SK-N-SH (cell line): ENCODE measurements around the gene PLK3. TPM values are rescaled to one million over a fixed set of nuclear protein-coding genes. Genes with fewer than 3 reads are reported as not detected.
"Not testable (repeated sequence)": the region's sequence is repeated elsewhere in the genome, so short reads cannot be mapped to it uniquely, and the experiment has no call there.

Experiments used
- CTCF ChIA-PET: fragments of 300-600, 350-600 bp; formaldehyde crosslinking; extraction: SDS; loops from one replicate; lab custom pipeline; 2021; lab: Yijun Ruan, JAX
- POLR2A ChIA-PET: fragments of 350-600 bp; sonication (Branson Sonifier 250); formaldehyde crosslinking; extraction: SDS; loops from one replicate; lab custom pipeline; 2020; ENCODE audit warnings: antibody characterized with exemption, inconsistent platforms; lab: Yijun Ruan, JAX
- DNase-seq: peaks from one replicate; pipeline ENCODE4 v3.0.0; 2012
- H2AFZ ChIP-seq: fragments of 200-600 bp; sonication (generic); 2 replicates; pipeline ENCODE4 v1.8.1; 2016; ENCODE audit warnings: antibody characterized with exemption, mild to moderate bottlenecking, low read depth
- H3F3A ChIP-seq: fragments of 200-600 bp; sonication (generic); replicated peaks from 2 replicates; pipeline ENCODE3; 2016; ENCODE audit warnings: antibody characterized with exemption, mild to moderate bottlenecking; ENCODE audit not compliant: insufficient read depth
- H3K27ac ChIP-seq, 2 experiments: fragments of 200-500 bp in 1 of 2; fragments of 200-600 bp in 1 of 2; sonication (Bioruptor generic) in 1 of 2; sonication (generic), shearing (Covaris generic) in 1 of 2; 2 replicates each; pipeline versions ENCODE4 v1.5.1 to v1.6.1; 2014 to 2016; ENCODE audit warnings: low read depth in 2 of 2, inconsistent platforms in 1 of 2, low read length in 1 of 2, mild to moderate bottlenecking in 1 of 2, mixed read lengths in 1 of 2
- H3K27me3 ChIP-seq: fragments of 200-600 bp; sonication (generic), shearing (Covaris generic); 2 replicates; pipeline ENCODE4 v1.6.1; 2016; ENCODE audit warnings: mixed run types; ENCODE audit not compliant: insufficient read depth
- H3K36me3 ChIP-seq, 2 experiments: fragments of 200-500 bp in 1 of 2; fragments of 200-600 bp in 1 of 2; sonication (Bioruptor generic) in 1 of 2; sonication (generic) in 1 of 2; replicated peaks in 1 of 2; 2 replicates each; pipeline versions ENCODE3 to v1.5.1; 2014 to 2016; ENCODE audit warnings: low read length in 1 of 2, mild to moderate bottlenecking in 1 of 2; ENCODE audit not compliant: insufficient read depth in 2 of 2, control insufficient read depth in 1 of 2
- H3K4me1 ChIP-seq, 2 experiments: fragments of 200-500 bp in 1 of 2; fragments of 200-600 bp in 1 of 2; sonication (Bioruptor generic) in 1 of 2; sonication (generic), shearing (Covaris generic) in 1 of 2; 2 replicates each; pipeline versions ENCODE4 v1.5.1 to v1.6.1; 2014 to 2016; ENCODE audit warnings: low read depth in 1 of 2, low read length in 1 of 2, mixed run types in 1 of 2; ENCODE audit not compliant: insufficient read depth in 2 of 2, control insufficient read depth in 1 of 2
- H3K4me2 ChIP-seq: fragments of 200-600 bp; sonication (generic), shearing (Covaris generic); 2 replicates; pipeline ENCODE4 v1.6.1; 2017; ENCODE audit warnings: mixed run types
- H3K4me3 ChIP-seq, 2 experiments: fragments of 200-500 bp in 1 of 2; fragments of 200-600 bp in 1 of 2; sonication (Bioruptor generic) in 1 of 2; sonication (generic), shearing (Covaris generic) in 1 of 2; 2 replicates each; pipeline versions ENCODE4 v1.5.1 to v1.8.1; 2014 to 2016; ENCODE audit warnings: low read depth in 2 of 2, inconsistent platforms in 1 of 2, low read length in 1 of 2, mild to moderate bottlenecking in 1 of 2, mixed read lengths in 1 of 2, moderate library complexity in 1 of 2
- H3K79me2 ChIP-seq: fragments of 200-600 bp; sonication (generic); 2 replicates; pipeline ENCODE4 v1.8.1; 2017; ENCODE audit warnings: mild to moderate bottlenecking; ENCODE audit not compliant: insufficient read depth
- H3K9ac ChIP-seq: fragments of 200-600 bp; sonication (generic); 2 replicates; pipeline ENCODE4 v1.6.1; 2017; ENCODE audit warnings: mixed run types
- H3K9me2 ChIP-seq: fragments of 200-600 bp; sonication (generic); 2 replicates; pipeline ENCODE4 v1.6.1; 2017; ENCODE audit warnings: mixed run types
- H3K9me3 ChIP-seq: fragments of 200-600 bp; sonication (generic); 2 replicates; pipeline ENCODE4 v1.6.1; 2017; ENCODE audit warnings: mixed run types, mild to moderate bottlenecking, moderate library complexity
- H4K20me1 ChIP-seq: fragments of 200-600 bp; sonication (generic); 2 replicates; pipeline ENCODE4 v1.6.1; 2017; ENCODE audit warnings: mild to moderate bottlenecking, mixed run types; ENCODE audit not compliant: insufficient read depth
- FOXJ3 ChIP-seq: sonication (generic); formaldehyde crosslinking; IDR thresholded peaks from 2 replicates; pipeline ENCODE4 v1.5.1; 2020; ENCODE audit warnings: mild to moderate bottlenecking, missing genetic modification reagents
- FOXM1 ChIP-seq: IDR thresholded peaks from 2 replicates; pipeline ENCODE4 v1.4.0; 2012; ENCODE audit warnings: low read depth, mild to moderate bottlenecking
- RAD21 ChIP-seq: IDR thresholded peaks from 2 replicates; pipeline ENCODE4 v1.6.1; 2012; ENCODE audit warnings: mild to moderate bottlenecking, low read length
- TAF1 ChIP-seq: IDR thresholded peaks from 2 replicates; pipeline ENCODE4 v1.6.1; 2012; ENCODE audit warnings: low read depth, mild to moderate bottlenecking, low read length, moderate library complexity, borderline replicate concordance
- WGBS: methylation state at CpG from one replicate; pipeline ENCODE4 v1.1.6; 2017; ENCODE audit warnings: low lambda C conversion rate; 5-methylcytosine and 5-hydroxymethylcytosine counted together
- polyA plus RNA-seq, 3 experiments: library from polyadenylated mRNA; depleted of rRNA; stranded (reverse); fragments of >200 nt; gene quantifications; 2 replicates each; pipeline ENCODE4 v1.2.3, GENCODE V29; 2012

Gene PLK3
- polyA plus RNA-seq, 1 of the 3 experiments (the other 2 are of a cell fraction), result 82.8 TPM

GRCh38 chr1:44810762-44811105 lies 10.6 kb downstream of the PLK3 start:
- not testable (repeated sequence) for H2AFZ ChIP-seq, DNase-seq
- peak overlapping the region; percentile 94; the same call in 1 of the 2 replicates for H3K9ac ChIP-seq

GRCh38 chr1:44811234-44811633 lies 11.1 kb downstream of the PLK3 start:
- H4K20me1 ChIP-seq, result no peaks in the 10 kb centered on the region
- H3K9ac ChIP-seq, result peak overlapping the region; percentile 94; the same call in 1 of the 2 replicates
- peaks cover 56 to 72% of the 10 kb centered on the region in 2 experiments; a peak in 3 of 4 replicates for H3K4me1 ChIP-seq
- no peaks in the 10 kb centered on the region for H3K9me3 ChIP-seq
- no peak for TF ChIP-seq TAF1
- H3K4me3 ChIP-seq, result peak overlapping the region in 1 of 2 experiments; percentile 10; a peak in 1 of 4 replicates
- no peak overlapping the region for H2AFZ ChIP-seq
- DNase-seq, result no peak
- H3K36me3 ChIP-seq, result peaks cover 12 to 32% of the 10 kb centered on the region in 2 experiments
- peak overlapping the region; percentile 71 to 100 for H3K27ac ChIP-seq
- no peaks in the 10 kb centered on the region for H3K9me2 ChIP-seq
- 71% methylated on average over 8 of the region's 8 CpGs for WGBS
- peaks cover 40% of the 10 kb centered on the region for H3K79me2 ChIP-seq
- ChIA-PET POLR2A (no interaction called here), CTCF (interaction anchor here (0.9 to 1.1 kb wide), 2 partner anchors 10 to 11 kb away, joined by 3 to 4 read pairs; partner anchors contain the start of gene PLK3)
- H3K27me3 ChIP-seq, result no peaks in the 10 kb centered on the region
- H3K4me2 ChIP-seq, result peak overlapping the region; percentile 76
- H3F3A ChIP-seq, result peaks cover 65% of the 10 kb centered on the region

More at GRCh38 chr1:44810762-44811105, 10.6 kb downstream of the PLK3 start:
- H3K9me2 ChIP-seq, H3K9me3 ChIP-seq, H3K4me3 ChIP-seq, H3K27me3 ChIP-seq, H4K20me1 ChIP-seq: not testable (repeated sequence)
- peaks cover 56 to 77% of the 10 kb centered on the region in 2 experiments; a peak in 3 of 4 replicates for H3K4me1 ChIP-seq
- WGBS, result 91% methylated on average over 4 of the region's 4 CpGs
- H3K4me2 ChIP-seq, result peak overlapping the region; percentile 76
- ChIA-PET POLR2A (interaction anchor here (1.0 kb wide), 1 partner anchor 9 kb away, joined by 3 read pairs; no protein-coding TSS in a partner anchor), CTCF (interaction anchor here (0.9 to 2.4 kb wide), 2 partner anchors 10 to 11 kb away, joined by 3 to 11 read pairs; partner anchors contain the start of gene PLK3)
- H3K36me3 ChIP-seq, result peaks cover 17 to 35% of the 10 kb centered on the region in 2 experiments
- H3K27ac ChIP-seq, result peak overlapping the region; percentile 94 to 100
- peaks cover 67% of the 10 kb centered on the region for H3F3A ChIP-seq
- H3K79me2 ChIP-seq, result peaks cover 43% of the 10 kb centered on the region

GRCh38 chr1:44812822-44813543 lies 12.8 kb downstream of the PLK3 start:
- H3K9ac ChIP-seq, result no peak overlapping the region
- peaks cover 42 to 60% of the 10 kb centered on the region in 2 experiments; a peak in 3 of 4 replicates for H3K4me1 ChIP-seq
- H3K9me3 ChIP-seq, result no peaks in the 10 kb centered on the region
- 93% methylated on average over 37 of the region's 48 CpGs for WGBS
- peak; percentile 70 for DNase-seq
- H2AFZ ChIP-seq, result no peak overlapping the region
- H3K79me2 ChIP-seq, result peaks cover 38% of the 10 kb centered on the region
- no peaks in the 10 kb centered on the region for H3K9me2 ChIP-seq
- no peak for TF ChIP-seq FOXJ3 (CRISPR knock-in tag)
- TF ChIP-seq FOXM1, result no peak
- no peak for TF ChIP-seq RAD21
- H3K27ac ChIP-seq, result peak overlapping the region; percentile 36 to 100; a peak in 2 of 4 replicates
- ChIA-PET CTCF (interaction anchor here (0.9 to 1.9 kb wide), 4 partner anchors 13 to 487 kb away, joined by 3 to 7 read pairs (median 5); partner anchors contain the start of genes PLK3 and RNU5D-1), POLR2A (interaction anchor here (0.7 to 2.9 kb wide), 6 partner anchors 9 to 876 kb away, joined by 3 to 21 read pairs (median 5); partner anchors contain the start of genes PLK3 and RPS8)
- peak overlapping the region in 1 of 2 experiments; percentile 38; a peak in 2 of 4 replicates for H3K4me3 ChIP-seq
- peak overlapping the region; percentile 51; the same call in 1 of the 2 replicates for H3K4me2 ChIP-seq
- no peaks in the 10 kb centered on the region for H3K27me3 ChIP-seq
- H3K36me3 ChIP-seq, result peaks cover 8 to 35% of the 10 kb centered on the region in 2 experiments
- peaks cover 66% of the 10 kb centered on the region for H3F3A ChIP-seq
- H4K20me1 ChIP-seq, result no peaks in the 10 kb centered on the region

- CTCF ChIA-PET, result interaction anchor here (1.5 kb wide), 2 partner anchors 16 to 85 kb away, joined by 5 read pairs; partner anchors contain the start of genes PLK3 and RNU5D-1
- H3K36me3 ChIP-seq, result peaks cover 8 to 27% of the 10 kb centered on the region in 2 experiments
- H3K27me3 ChIP-seq, H3K9me2 ChIP-seq, DNase-seq, H3K4me2 ChIP-seq, H2AFZ ChIP-seq, H4K20me1 ChIP-seq, H3K4me3 ChIP-seq, H3K9me3 ChIP-seq, H3K9ac ChIP-seq: not testable (repeated sequence)
- H3K27ac ChIP-seq, result peak overlapping the region in 1 of 2 experiments; percentile 60; a peak in 1 of 4 replicates
- POLR2A ChIA-PET, result interaction anchor here (0.5 kb wide), 1 partner anchor 71 kb away, joined by 3 read pairs; no protein-coding TSS in a partner anchor
- 98% methylated on average over 9 of the region's 9 CpGs for WGBS
- H3K4me1 ChIP-seq, result peaks cover 21 to 38% of the 10 kb centered on the region in 2 experiments; a peak in 3 of 4 replicates
- peaks cover 13% of the 10 kb centered on the region; the same call in 1 of the 2 replicates for H3K79me2 ChIP-seq
- peaks cover 63% of the 10 kb centered on the region for H3F3A ChIP-seq
Observed at GRCh38 chr1:44815926-44816325, 15.7 kb downstream of the PLK3 start.
